Uterus (tissue), 4 donors: ENCODE measurements around the gene CHPT1. TPM values are rescaled to one million over a fixed set of nuclear protein-coding genes. Genes with fewer than 3 reads are reported as not detected.

Source experiments
- DNase-seq, 2 donors: peaks; one replicate each; pipeline ENCODE4 v3.0.0-alpha.2; 2019 to 2020
- H3K27ac ChIP-seq, 2 donors: fragments of 200-600 bp; sonication (generic); 1 replicate in 1 of 2; 2 replicates in 1 of 2; pipeline ENCODE4 v1.5.1; 2016 to 2018
- H3K27me3 ChIP-seq, 2 donors: fragments of 200-600 bp; sonication (generic); one replicate each; pipeline ENCODE4 v1.5.1; 2018 to 2019; ENCODE audit warnings: control low read depth in 1 of 2
- H3K36me3 ChIP-seq, 2 donors: fragments of 200-600 bp; sonication (generic); one replicate each; pipeline ENCODE4 v1.5.1; 2019; ENCODE audit warnings: control low read depth in 1 of 2
- H3K4me1 ChIP-seq, 2 donors: fragments of 200-600 bp; sonication (generic); one replicate each; pipeline ENCODE4 v1.5.1; 2018 to 2019; ENCODE audit warnings: control low read depth in 1 of 2
- H3K4me3 ChIP-seq, 2 donors: fragments of 200-600 bp; sonication (generic); 1 replicate in 1 of 2; 2 replicates in 1 of 2; pipeline ENCODE4 v1.5.1; 2018 to 2019; ENCODE audit warnings: mild to moderate bottlenecking in 1 of 2
- H3K9me3 ChIP-seq, 2 donors: fragments of 200-600 bp; sonication (generic); one replicate each; pipeline ENCODE4 v1.5.1; 2019; ENCODE audit warnings: control low read depth in 1 of 2
- CTCF ChIP-seq, 4 experiments: fragments of 200-600 bp in 2 of 4; fragments of 450-650 bp in 2 of 4; sonication (generic) in 2 of 4; IDR thresholded peaks; one replicate each; pipeline ENCODE4 v1.5.1; 2016 to 2019; ENCODE audit warnings: antibody characterized with exemption in 4 of 4, mild to moderate bottlenecking in 2 of 4, moderate library complexity in 1 of 4
- POLR2A ChIP-seq, 2 donors: fragments of 450-650 bp; IDR thresholded peaks; one replicate each; pipeline ENCODE4 v1.6.1; 2016; ENCODE audit warnings: antibody characterized with exemption in 2 of 2, mild to moderate bottlenecking in 1 of 2, moderate library complexity in 1 of 2
- intact Hi-C: fragments of 100-400 bp; cut with DNase I; formaldehyde crosslinking; loops from one replicate; pipeline ENCODE4 v1.15.1; 2023; ENCODE audit warnings: low total_unique reads
- total RNA-seq, 4 donors: library from RNA; depleted of rRNA in 3 of 4; stranded (reverse); fragments of >200 nt in 3 of 4; gene quantifications; one replicate each; pipeline versions ENCODE4 v1.1.0 to v1.2.4, GENCODE V29; 2014 to 2023
- donor health status: DM: yes; HTN: yes; CAD: no.

The CHPT1 gene
- total RNA-seq, 4 donors from 2014 or later = 22.5 to 105 (median 51.1) TPM

- Histone ChIP-seq H3K36me3 (no peaks in the 10 kb centered on the region), H3K4me3 (no peak overlapping the region), H3K27ac (no peak overlapping the region), H3K4me1 (no peaks in the 10 kb centered on the region), H3K27me3 (no peaks in the 10 kb centered on the region), H3K9me3 (no peaks in the 10 kb centered on the region)
- TF ChIP-seq CTCF (IDR thresholded peaks at IDR 0.05) (no peak), POLR2A (IDR thresholded peaks at IDR 0.05) (no peak)
- no peak for DNase-seq
- intact Hi-C loops = no loop called here
Observed at GRCh38 chr12:101719566-101719965, 22.1 kb downstream of the CHPT1 start.

- Histone ChIP-seq H3K4me3 (no peak overlapping the region), H3K36me3 (no peaks in the 10 kb centered on the region), H3K27me3 (no peaks in the 10 kb centered on the region), H3K27ac (no peak overlapping the region), H3K9me3 (no peaks in the 10 kb centered on the region), H3K4me1 (no peaks in the 10 kb centered on the region)
- TF ChIP-seq POLR2A (IDR thresholded peaks at IDR 0.05) (no peak), CTCF (IDR thresholded peaks at IDR 0.05) (no peak)
- intact Hi-C loops = no loop called here
- no peak for DNase-seq
Observed at GRCh38 chr12:101720118-101720517, 22.7 kb downstream of the CHPT1 start.

GRCh38 chr12:101722392-101722791, 25.0 kb downstream of the CHPT1 start:
- no peaks in the 10 kb centered on the region for H3K4me1 ChIP-seq
- TF ChIP-seq CTCF (IDR thresholded peaks at IDR 0.05) (no peak), POLR2A (IDR thresholded peaks at IDR 0.05) (no peak)
- no peak for DNase-seq
- no peak overlapping the region for H3K4me3 ChIP-seq
- intact Hi-C loops = no loop called here
- H3K36me3 ChIP-seq = no peaks in the 10 kb centered on the region
- H3K9me3 ChIP-seq = no peaks in the 10 kb centered on the region
- H3K27ac ChIP-seq = no peak overlapping the region
- H3K27me3 ChIP-seq = no peaks in the 10 kb centered on the region

- Histone ChIP-seq H3K4me1 (no peaks in the 10 kb centered on the region), H3K9me3 (no peaks in the 10 kb centered on the region), H3K27ac (no peak overlapping the region), H3K4me3 (no peak overlapping the region), H3K36me3 (no peaks in the 10 kb centered on the region), H3K27me3 (no peaks in the 10 kb centered on the region)
- no peak for TF ChIP-seq POLR2A (IDR thresholded peaks at IDR 0.05)
- no peak for TF ChIP-seq CTCF (IDR thresholded peaks at IDR 0.05)
- DNase-seq = no peak
- intact Hi-C loops = no loop called here
Observed at GRCh38 chr12:101727098-101727497, 29.7 kb downstream of the CHPT1 start.

- Histone ChIP-seq H3K27me3 (no peaks in the 10 kb centered on the region), H3K36me3 (no peaks in the 10 kb centered on the region), H3K4me3 (no peak overlapping the region), H3K4me1 (no peaks in the 10 kb centered on the region), H3K27ac (no peak overlapping the region), H3K9me3 (no peaks in the 10 kb centered on the region)
- DNase-seq = no peak
- intact Hi-C loops = no loop called here
- TF ChIP-seq POLR2A (IDR thresholded peaks at IDR 0.05) (no peak), CTCF (IDR thresholded peaks at IDR 0.05) (no peak)
Observed at GRCh38 chr12:101729842-101730241, 32.4 kb downstream of the CHPT1 start.
